ENCODE results near the gene NACA. TPM values are rescaled to one million over a fixed set of nuclear protein-coding genes. Genes with fewer than 3 reads are reported as not detected.

NACA gene
- total and polyA plus RNA-seq, 2 of the 13 experiments (the other 11 are each of a cell fraction or from before 2014, with no cell fraction given): 799 to 1,700 TPM

- TF ChIP-seq ZNF234 (CRISPR knock-in tag; conservative IDR thresholded peaks at IDR 0.05) (no peak), FOXP4 (CRISPR knock-in tag; IDR thresholded peaks at IDR 0.05) (peak; percentile 94), USF2 (IDR thresholded peaks at IDR 0.05; ENCODE audit: low read depth, low read length) (peak; percentile 84), USF2 (CRISPR knock-in tag; IDR thresholded peaks at IDR 0.05; ENCODE audit: borderline replicate concordance) (peak; percentile 89; the same call in 1 of the 2 replicates), POLR2G (IDR thresholded peaks at IDR 0.05; ENCODE audit: low read depth, low read length) (no peak), TAF15 (IDR thresholded peaks at IDR 0.05; ENCODE audit: low read depth, low read length, poor library complexity, severe bottlenecking) (no peak), SAP130 (CRISPR knock-in tag; IDR thresholded peaks at IDR 0.05; ENCODE audit: low read depth) (peak; percentile 58; the same call in 1 of the 2 replicates), THAP8 (CRISPR knock-in tag; IDR thresholded peaks at IDR 0.05; ENCODE audit: borderline replicate concordance) (no peak), ARNT2 (CRISPR knock-in tag; IDR thresholded peaks at IDR 0.05; ENCODE audit: low read depth) (0 out of 2 replicates have a peak, but pooled peaks have one; percentile 54), BATF2 (CRISPR knock-in tag; IDR thresholded peaks at IDR 0.05) (no peak), KLF13 (CRISPR knock-in tag; IDR thresholded peaks at IDR 0.05) (no peak), AGO2 (optimal IDR thresholded peaks at IDR 0.05; ENCODE audit: low read depth, low read length) (no peak), HHEX (CRISPR knock-in tag; IDR thresholded peaks at IDR 0.05) (peak; percentile 72; the same call in 1 of the 2 replicates), KDM2A (CRISPR knock-in tag; IDR thresholded peaks at IDR 0.05; ENCODE audit: borderline replicate concordance, low read depth) (no peak), KDM6A (CRISPR knock-in tag; IDR thresholded peaks at IDR 0.05; ENCODE audit: low read depth) (peak; percentile 84; the same call in 1 of the 2 replicates), NFRKB (IDR thresholded peaks at IDR 0.05) (no peak), MTA3 (CRISPR knock-in tag; IDR thresholded peaks at IDR 0.05) (no peak), KLF9 (CRISPR knock-in tag; IDR thresholded peaks at IDR 0.05; ENCODE audit: low read depth) (no peak), SMARCE1 (IDR thresholded peaks at IDR 0.05; ENCODE audit: borderline replicate concordance) (no peak), ZXDC (CRISPR knock-in tag; IDR thresholded peaks at IDR 0.05) (no peak), CSRNP1 (CRISPR knock-in tag; IDR thresholded peaks at IDR 0.05) (no peak)
Measured at GRCh38 chr12:56759263-56759908, 34.3 kb upstream of the NACA start (continued).
